Bronchial epithelial cell (primary cell): Measurements from ENCODE around the gene AP3S2. TPM values are rescaled to one million over a fixed set of nuclear protein-coding genes. Genes with fewer than 3 reads are reported as not detected.
"Not testable (repeated sequence)": the region's sequence is repeated elsewhere in the genome, so short reads cannot be mapped to it uniquely, and the experiment has no call there.

Source experiments
- DNase-seq: peaks from one replicate; pipeline ENCODE4 v3.0.0-alpha.2; 2010; ENCODE audit warnings: low read depth
- FAIRE-seq: peaks from 2 replicates; lab custom pipeline; 2011; peaks lifted over from hg19 to GRCh38; lab: Jason Lieb, UNC
- H3K27me3 ChIP-seq: 2 replicates; pipeline ENCODE4 v1.5.1; 2011; ENCODE audit warnings: low read length; ENCODE audit not compliant: control insufficient read depth, insufficient read depth
- H3K36me3 ChIP-seq: 2 replicates; pipeline ENCODE4 v1.5.1; 2011; ENCODE audit warnings: low read length; ENCODE audit not compliant: control insufficient read depth, insufficient read depth
- H3K4me3 ChIP-seq: 2 replicates; pipeline ENCODE4 v1.5.1; 2011; ENCODE audit warnings: mild to moderate bottlenecking, low read depth, low read length, control low read depth
- total RNA-seq: library from RNA; depleted of rRNA; stranded (reverse); fragments of >200 nt; gene quantifications from 2 replicates; pipeline ENCODE4 v1.2.1, GENCODE V29; 2014
- TF ChIP-seq, protein P1 (sequence below): IDR thresholded peaks from 2 replicates; pipeline ENCODE4 v1.5.1; 2011; ENCODE audit warnings: mild to moderate bottlenecking, moderate library complexity, low read length, control low read depth, inconsistent platforms; ENCODE audit not compliant: insufficient read depth, severe bottlenecking

Gene AP3S2
- total RNA-seq, 1 donor from 2014 or later, result 51.3 TPM

- FAIRE-seq (no peak), DNase-seq (no peak)
- H3K36me3 ChIP-seq, result no peaks in the 10 kb centered on the region
- TF ChIP-seq, protein P1, sequence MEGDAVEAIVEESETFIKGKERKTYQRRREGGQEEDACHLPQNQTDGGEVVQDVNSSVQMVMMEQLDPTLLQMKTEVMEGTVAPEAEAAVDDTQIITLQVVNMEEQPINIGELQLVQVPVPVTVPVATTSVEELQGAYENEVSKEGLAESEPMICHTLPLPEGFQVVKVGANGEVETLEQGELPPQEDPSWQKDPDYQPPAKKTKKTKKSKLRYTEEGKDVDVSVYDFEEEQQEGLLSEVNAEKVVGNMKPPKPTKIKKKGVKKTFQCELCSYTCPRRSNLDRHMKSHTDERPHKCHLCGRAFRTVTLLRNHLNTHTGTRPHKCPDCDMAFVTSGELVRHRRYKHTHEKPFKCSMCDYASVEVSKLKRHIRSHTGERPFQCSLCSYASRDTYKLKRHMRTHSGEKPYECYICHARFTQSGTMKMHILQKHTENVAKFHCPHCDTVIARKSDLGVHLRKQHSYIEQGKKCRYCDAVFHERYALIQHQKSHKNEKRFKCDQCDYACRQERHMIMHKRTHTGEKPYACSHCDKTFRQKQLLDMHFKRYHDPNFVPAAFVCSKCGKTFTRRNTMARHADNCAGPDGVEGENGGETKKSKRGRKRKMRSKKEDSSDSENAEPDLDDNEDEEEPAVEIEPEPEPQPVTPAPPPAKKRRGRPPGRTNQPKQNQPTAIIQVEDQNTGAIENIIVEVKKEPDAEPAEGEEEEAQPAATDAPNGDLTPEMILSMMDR, result no peak
- H3K27me3 ChIP-seq, result no peaks in the 10 kb centered on the region
- no peak overlapping the region for H3K4me3 ChIP-seq
These were observed 103.6 kb downstream of the AP3S2 start for GRCh38 chr15:89790206-89790605.

- not testable (repeated sequence) for H3K36me3 ChIP-seq, DNase-seq, H3K27me3 ChIP-seq, H3K4me3 ChIP-seq, FAIRE-seq
These were observed 105.2 kb downstream of the AP3S2 start for GRCh38 chr15:89788585-89788984.

GRCh38 chr15:89787944-89788343 lies 105.8 kb downstream of the AP3S2 start:
- H3K36me3 ChIP-seq, result no peaks in the 10 kb centered on the region
- FAIRE-seq (no peak), DNase-seq (no peak)
- TF ChIP-seq, protein P1, result no peak
- H3K4me3 ChIP-seq, result no peak overlapping the region
- no peaks in the 10 kb centered on the region for H3K27me3 ChIP-seq

GRCh38 chr15:89785774-89786140 lies 108.0 kb downstream of the AP3S2 start:
- H3K36me3 ChIP-seq, result no peaks in the 10 kb centered on the region
- DNase-seq (no peak), FAIRE-seq (no peak)
- H3K27me3 ChIP-seq, result no peaks in the 10 kb centered on the region
- TF ChIP-seq, protein P1, result no peak
- H3K4me3 ChIP-seq, result no peak overlapping the region

GRCh38 chr15:89785064-89785773 lies 108.6 kb downstream of the AP3S2 start:
- FAIRE-seq (no peak), DNase-seq (no peak)
- Histone ChIP-seq H3K4me3 (no peak overlapping the region), H3K36me3 (no peaks in the 10 kb centered on the region), H3K27me3 (no peaks in the 10 kb centered on the region)
- TF ChIP-seq, protein P1, result no peak

GRCh38 chr15:89784686-89784960 lies 109.2 kb downstream of the AP3S2 start:
- H3K36me3 ChIP-seq, result no peaks in the 10 kb centered on the region
- H3K4me3 ChIP-seq, result no peak overlapping the region
- TF ChIP-seq, protein P1, result no peak
- H3K27me3 ChIP-seq, result no peaks in the 10 kb centered on the region
- FAIRE-seq (no peak), DNase-seq (no peak)
